IPS-NIHi7 (cell line): ENCODE measurements around the gene FOXI3.
A peak's percentile ranks its signal among the peaks of the same experiment; 100 is the strongest.

Experiments used
- DNase-seq: peaks from one replicate; pipeline ENCODE4 v3.0.0; 2012; ENCODE audit warnings: mixed read lengths; ENCODE audit errors: extremely low spot score

The FOXI3 gene

DNA sequence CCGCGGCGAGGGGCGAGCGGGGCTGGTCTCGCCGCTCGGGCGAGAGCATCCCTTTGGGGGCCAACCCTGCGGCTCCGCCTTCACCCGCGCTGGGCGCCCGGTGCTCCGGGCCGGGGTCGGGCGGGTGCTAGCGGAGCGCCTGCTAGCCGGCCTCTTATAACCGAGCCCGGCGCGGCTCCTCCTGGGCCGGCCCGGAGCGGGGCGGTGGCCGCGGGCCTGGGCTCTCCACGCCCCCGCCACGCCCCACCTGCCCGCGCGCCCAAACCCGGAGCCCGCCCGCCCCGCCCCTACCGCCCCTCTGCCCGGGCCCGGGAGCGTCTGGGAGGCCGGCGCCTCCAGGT, at the start of gene FOXI3:
Gene FOXI3 (minus strand): TSS at position 129 of the 341 bp plus-strand sequence. CDS start 158 bp downstream, outside the sequence.
- DNase-seq = peak; percentile 66

GRCh38 chr2:88500691-88501090, 48.2 kb upstream of the FOXI3 start:
- no peak for DNase-seq

DNA sequence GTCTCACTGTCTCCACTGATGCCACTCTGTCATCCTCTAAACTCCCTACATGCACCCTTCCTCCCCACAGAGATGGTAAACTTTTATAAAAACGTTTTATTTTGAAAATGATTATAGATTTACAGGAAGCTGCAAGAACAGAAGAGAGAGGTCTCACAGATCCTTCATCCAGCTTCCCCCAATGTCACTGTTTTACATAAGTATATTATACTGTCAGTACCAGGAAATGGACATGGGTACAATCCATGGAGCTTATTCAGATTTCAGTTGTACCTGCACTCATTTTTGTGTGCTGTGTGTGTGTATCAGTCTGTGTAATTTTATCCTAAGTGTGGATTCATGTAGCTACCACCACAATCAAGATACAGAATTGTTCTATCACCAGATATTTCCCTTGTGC, 46.7 kb upstream of the FOXI3 start:
- DNase-seq = no peak

DNA sequence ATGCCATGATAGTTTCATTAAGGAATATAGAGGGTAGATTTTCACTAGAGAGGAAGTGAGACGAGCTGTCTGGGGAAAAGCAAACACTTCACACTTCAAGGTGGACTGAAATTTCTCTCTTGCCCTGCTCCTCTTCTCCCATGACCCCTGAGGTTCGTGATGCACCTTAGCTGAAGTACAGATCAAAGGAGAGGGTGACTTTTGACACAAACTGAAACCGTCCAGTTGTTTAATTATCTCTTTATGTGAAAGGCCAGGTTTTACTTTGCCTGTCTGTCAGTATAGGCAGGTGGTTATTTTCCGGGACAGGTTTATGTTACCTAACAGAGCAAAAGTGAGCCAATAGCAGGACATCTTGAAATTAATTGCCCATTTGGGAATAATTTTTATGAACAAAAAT, 41.0 kb upstream of the FOXI3 start:
- DNase-seq = no peak

DNA sequence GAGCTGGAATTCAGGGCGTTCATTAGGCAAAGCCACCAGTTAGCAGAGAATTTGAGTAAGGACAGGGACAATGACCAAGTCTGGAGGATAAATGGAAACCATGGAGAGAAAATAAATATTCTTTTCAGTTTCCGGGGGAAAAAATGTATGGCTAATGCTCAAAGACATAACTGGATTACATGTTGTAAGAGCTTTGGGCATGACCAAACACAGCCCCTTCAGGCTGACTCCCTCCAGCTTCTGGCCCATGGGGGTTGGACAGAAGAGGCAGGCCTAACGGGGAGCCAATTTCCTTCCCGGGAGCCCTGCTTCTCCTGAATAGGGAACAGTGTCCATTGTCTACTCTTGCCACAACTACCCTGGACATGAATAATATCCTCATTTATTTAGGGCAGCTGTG, 39.5 kb upstream of the FOXI3 start:
- DNase-seq = no peak

GRCh38 chr2:88489181-88489580, 36.7 kb upstream of the FOXI3 start:
- DNase-seq = peak; percentile 41

- DNase-seq = no peak
These were observed 30.7 kb upstream of the FOXI3 start for GRCh38 chr2:88483200-88483599.

GRCh38 chr2:88481691-88482336, 29.3 kb upstream of the FOXI3 start:
- no peak for DNase-seq

GRCh38 chr2:88472811-88473210, 20.3 kb upstream of the FOXI3 start:
- DNase-seq = no peak

GRCh38 chr2:88471083-88471942, 18.8 kb upstream of the FOXI3 start:
- DNase-seq = peak; percentile 31

- DNase-seq = no peak
These were observed 17.0 kb upstream of the FOXI3 start for GRCh38 chr2:88469202-88470114.

DNA sequence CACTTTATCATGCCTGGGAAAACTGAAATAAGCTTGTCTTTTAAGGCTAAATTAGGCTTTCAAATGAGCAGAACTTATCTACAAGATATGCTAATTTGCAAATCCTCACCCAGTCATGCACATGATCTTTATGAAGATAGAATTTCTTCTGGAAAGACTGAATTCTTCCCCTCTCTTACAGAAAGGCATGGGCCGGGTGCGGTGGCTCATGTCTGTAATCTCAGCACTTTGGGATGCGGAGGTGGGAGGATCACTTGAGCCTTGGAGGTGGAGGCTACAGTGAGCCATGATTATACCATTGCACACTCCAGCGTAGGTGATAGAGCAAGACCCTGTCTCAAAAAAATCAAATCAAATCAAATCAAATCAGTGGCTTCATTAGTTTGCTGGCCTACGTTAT, 11.7 kb upstream of the FOXI3 start:
- DNase-seq = no peak

DNA sequence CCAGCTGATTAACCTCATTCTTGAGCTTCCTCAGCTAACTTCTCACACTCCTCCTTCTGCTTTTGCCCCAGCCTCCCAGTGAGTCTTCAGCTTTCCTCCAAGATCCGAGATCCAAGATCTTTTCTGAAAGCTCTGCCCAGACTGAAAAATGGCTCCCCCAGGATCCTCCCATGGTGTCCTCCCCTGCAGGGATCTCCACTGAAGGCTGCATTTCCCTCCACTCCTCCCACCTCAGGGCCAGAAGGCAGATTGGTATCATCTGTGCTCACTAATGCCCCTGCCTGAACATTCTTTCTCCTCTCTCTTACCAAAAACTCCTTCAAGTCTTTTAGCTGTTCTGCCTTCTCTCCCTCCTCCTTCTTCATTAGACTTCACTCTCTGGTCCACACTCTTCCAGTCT, 6.1 kb upstream of the FOXI3 start:
- DNase-seq = no peak

- DNase-seq = no peak
These were observed 588 bp upstream of the FOXI3 start for GRCh38 chr2:88452980-88453582.

DNA sequence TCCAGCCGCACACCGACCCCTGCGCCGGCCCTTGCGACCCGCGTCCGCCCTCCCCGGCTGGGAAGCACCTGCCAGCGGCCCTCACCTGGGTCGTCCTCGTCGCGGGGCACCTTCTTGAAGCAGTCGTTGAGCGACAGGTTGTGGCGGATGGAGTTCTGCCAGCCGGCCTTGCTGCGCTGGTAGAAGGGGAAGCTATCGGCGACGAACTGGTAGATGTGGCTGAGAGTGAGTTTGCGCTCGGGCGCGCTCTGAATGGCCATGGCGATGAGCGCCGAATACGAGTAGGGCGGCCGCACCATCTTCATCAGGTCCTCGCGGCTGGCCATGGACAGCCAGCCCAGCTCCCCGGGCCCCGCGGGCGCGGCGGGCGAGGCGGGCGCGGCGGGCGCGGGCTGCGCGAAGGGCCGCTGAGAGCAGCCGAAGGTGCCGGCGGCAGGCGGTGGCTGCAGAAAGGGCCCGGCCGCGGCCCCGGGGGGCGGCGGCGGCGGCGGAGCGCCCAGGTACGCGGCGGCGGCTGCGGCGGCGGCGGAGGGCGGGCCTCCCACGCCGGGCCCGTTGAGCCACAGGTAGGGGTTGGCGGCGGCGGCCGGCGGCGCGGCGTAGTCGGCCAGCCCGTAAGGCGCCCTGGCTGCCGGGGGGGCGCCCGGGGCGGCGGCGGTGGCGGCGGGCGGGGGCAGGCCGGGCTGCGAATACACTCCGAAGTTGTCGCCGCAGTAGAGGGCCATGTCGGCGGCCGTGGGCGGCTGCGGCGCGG, 505 bp downstream of the FOXI3 start:
- DNase-seq = no peak

- no peak for DNase-seq
These were observed 1.3 kb downstream of the FOXI3 start for GRCh38 chr2:88450925-88451810.

DNA sequence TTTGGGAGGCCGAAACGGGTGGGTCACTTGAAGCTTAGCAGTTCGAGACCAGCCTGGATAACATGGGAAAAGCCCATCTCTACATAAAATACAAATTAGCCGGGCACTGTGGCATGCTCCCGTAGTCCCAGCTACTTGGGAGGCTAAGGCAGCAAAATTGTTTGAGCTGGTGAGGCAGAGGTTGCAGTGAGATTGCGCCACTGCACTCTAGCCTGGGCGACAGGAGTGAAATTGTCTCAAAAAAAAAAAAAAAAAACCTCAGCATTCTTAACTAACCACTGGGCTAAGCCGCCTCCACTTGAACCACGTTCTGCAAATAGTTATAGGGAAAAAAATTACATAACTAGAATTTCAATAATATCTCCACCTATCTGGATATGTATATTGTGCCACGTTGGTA, 2.3 kb downstream of the FOXI3 start:
- DNase-seq = no peak

DNA sequence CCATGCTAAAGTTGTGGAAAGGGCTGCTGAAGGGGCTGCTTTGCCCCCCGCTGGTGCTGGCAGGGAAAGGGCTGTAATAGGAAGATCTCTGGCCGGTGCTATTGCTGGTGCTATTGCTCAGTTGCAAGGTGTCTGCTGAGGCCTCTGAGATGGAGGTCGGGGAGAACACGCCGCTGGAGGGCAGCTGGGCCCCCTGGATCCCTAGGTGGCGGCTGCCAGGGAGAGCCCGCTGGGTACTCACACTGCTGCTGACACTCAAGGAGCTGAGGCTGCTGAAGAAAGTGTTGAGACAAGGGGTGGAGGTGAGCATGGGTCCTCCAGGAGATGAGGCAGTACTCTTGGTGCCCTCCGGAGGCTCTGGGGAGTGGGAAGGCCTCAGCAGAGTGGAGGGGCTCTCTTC, 4.2 kb downstream of the FOXI3 start:
- DNase-seq = no peak

DNA sequence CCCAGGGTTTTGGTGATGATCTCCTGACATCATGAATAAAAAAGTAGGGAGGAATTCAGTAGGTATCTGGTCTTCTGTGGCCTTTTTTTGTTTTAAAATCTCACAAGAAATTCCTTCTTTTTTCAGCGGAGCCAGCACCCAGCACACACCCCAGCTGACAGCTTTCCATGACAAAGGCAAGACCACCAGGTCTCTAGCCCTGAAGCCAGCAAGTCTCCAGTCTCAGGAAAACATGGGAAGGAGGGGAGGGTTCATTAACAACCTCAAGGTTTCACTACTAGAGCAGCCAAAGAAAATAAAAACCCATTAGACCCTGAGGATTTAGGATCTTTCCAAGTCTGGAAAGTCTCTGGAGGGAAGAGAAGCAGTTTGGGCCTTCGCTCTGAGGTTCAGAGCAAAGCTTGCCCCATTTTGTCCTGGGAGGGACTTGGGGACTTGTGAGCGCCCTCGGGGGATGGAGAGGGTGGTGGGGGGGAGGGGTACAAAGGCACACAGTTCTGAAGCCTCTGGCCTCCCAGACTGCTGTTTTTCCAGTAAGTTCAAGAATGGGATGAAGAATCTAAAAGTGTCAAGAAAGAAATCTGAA, 9.0 kb downstream of the FOXI3 start:
- DNase-seq = peak; percentile 56

- DNase-seq = no peak
These were observed 10.0 kb downstream of the FOXI3 start for GRCh38 chr2:88442473-88442872.
